IPS DF 4.7 (cell line): Measurements from ENCODE around the gene PREB.

Experiments used
- DNase-seq: peaks from one replicate; pipeline ENCODE4 v3.0.0-alpha.2; 2013; ENCODE audit warnings: low spot score; ENCODE audit errors: extremely low read depth

The PREB gene

DNA sequence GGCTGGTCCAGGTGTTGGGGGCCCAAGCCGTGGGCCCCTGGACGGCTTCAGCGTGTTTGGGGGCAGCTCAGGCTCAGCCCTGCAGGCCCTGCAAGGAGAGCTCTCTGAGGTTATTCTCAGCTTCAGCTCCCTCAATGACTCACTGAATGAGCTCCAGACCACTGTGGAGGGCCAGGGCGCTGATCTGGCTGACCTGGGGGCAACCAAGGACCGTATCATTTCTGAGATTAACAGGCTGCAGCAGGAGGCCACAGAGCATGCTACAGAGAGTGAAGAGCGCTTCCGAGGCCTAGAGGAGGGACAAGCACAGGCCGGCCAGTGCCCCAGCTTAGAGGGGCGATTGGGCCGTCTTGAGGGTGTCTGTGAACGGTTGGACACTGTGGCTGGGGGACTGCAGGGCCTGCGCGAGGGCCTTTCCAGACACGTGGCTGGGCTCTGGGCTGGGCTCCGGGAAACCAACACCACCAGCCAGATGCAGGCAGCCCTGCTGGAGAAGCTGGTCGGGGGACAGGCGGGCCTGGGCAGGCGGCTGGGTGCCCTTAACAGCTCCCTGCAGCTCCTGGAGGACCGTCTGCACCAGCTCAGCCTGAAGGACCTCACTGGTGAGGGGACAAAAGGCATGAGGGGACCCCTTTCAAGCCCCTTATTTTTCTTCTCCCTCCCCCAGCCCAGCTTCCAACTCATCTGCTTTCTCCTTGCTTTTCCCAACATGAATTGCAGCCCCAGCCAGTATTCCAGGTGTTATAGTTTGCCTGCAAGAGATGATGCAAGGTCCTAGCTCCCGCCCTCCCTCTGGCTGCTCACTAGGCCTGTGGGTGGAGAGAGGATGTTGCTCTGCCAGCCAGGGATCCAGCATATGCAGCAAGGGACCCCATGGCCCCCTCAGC lies 50.8 kb downstream of the PREB start:
- DNase-seq, result no peak

DNA sequence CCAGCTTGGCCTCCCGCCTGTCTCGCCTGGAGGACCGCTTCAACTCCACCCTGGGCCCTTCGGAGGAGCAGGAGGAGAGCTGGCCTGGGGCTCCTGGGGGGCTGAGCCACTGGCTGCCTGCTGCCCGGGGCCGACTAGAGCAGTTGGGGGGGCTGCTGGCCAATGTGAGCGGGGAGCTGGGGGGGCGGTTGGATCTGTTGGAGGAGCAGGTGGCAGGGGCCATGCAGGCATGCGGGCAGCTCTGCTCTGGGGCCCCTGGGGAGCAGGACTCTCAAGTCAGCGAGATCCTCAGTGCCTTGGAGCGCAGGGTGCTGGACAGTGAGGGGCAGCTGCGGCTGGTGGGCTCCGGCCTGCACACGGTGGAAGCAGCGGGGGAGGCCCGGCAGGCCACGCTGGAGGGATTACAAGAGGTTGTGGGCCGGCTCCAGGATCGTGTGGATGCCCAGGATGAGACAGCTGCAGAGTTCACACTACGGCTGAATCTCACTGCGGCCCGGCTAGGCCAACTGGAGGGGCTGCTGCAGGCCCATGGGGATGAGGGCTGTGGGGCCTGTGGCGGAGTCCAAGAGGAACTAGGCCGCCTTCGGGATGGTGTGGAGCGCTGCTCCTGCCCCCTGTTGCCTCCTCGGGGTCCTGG lies 51.5 kb downstream of the PREB start:
- no peak for DNase-seq

DNA sequence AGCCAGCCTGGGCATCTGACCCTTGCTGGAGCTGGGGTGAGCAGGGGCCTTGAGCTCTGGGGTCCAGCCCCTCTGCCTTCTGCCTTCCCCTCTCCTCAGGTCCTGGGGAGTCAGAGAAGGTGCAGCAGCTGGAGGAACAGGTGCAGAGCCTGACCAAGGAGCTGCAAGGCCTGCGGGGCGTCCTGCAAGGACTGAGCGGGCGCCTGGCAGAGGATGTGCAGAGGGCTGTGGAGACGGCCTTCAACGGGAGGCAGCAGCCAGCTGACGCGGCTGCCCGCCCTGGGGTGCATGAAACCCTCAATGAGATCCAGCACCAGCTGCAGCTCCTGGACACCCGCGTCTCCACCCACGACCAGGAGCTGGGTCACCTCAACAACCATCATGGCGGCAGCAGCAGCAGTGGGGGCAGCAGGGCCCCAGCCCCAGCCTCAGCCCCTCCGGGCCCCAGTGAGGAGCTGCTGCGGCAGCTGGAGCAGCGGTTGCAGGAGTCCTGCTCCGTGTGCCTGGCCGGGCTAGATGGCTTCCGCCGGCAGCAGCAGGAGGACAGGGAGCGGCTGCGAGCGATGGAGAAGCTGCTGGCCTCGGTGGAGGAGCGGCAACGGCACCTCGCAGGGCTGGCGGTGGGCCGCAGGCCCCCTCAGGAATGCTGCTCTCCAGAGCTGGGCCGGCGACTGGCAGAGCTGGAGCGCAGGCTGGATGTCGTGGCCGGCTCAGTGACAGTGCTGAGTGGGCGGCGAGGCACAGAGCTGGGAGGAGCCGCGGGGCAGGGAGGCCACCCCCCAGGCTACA lies 52.3 kb downstream of the PREB start:
- no peak for DNase-seq
